Retinal pigment epithelial cell (primary cell): ENCODE results near the gene SLC38A6.
"Not testable (repeated sequence)": the region's sequence is repeated elsewhere in the genome, so short reads cannot be mapped to it uniquely, and the experiment has no call there.

Source experiments
- DNase-seq: peaks from one replicate; pipeline ENCODE4 v3.0.0-alpha.2; 2010; ENCODE audit warnings: low read depth
- H3K4me3 ChIP-seq: 2 replicates; pipeline ENCODE4 v1.5.1; 2011; ENCODE audit warnings: mild to moderate bottlenecking, low read length, control low read depth, moderate library complexity
- CTCF ChIP-seq: conservative IDR thresholded peaks from 2 replicates; pipeline ENCODE4 v1.5.1; 2011; ENCODE audit warnings: low read depth, low read length, control low read depth, inconsistent platforms

Gene SLC38A6

DNA sequence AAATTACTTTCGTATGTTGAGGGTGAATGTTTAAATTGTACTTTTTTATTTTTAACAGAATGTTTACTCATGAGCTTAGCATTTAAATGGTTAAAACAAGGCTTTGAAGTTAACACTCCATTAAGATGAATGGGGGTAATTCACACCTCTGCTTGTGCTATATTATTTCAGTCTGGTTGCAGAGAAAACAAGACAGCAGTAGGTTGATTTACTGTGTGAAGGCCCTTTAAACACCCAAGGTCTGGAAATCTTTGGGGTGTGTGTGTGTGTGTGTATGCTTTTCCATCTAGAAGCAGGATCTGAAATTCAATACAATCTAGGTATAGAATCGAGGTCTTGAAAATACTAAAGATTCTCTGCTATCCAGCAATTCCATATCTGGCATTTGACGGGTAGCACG is 83.8 kb downstream of the SLC38A6 start:
- no peak for TF ChIP-seq CTCF
- no peak overlapping the region for H3K4me3 ChIP-seq
- no peak for DNase-seq

DNA sequence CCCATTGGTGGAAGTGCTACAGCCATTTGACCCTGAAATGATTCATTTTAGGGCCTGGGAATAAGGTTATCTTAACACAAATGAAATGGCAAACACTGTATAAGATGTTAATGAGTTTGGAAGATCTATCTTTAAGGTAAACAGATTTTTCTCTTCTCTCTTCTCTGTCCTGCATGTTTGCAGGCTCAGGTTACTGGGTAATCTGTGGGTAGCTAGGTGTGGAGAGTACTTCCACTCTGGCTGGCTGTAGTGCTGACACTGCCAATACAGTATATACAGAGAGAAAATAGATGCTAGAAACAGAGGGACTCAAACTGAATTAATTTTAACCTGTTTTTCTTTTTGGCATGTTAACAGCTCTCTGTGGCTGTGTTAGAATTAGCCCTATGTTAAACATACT is 84.6 kb downstream of the SLC38A6 start:
- DNase-seq = no peak
- no peak for TF ChIP-seq CTCF
- H3K4me3 ChIP-seq = no peak overlapping the region

DNA sequence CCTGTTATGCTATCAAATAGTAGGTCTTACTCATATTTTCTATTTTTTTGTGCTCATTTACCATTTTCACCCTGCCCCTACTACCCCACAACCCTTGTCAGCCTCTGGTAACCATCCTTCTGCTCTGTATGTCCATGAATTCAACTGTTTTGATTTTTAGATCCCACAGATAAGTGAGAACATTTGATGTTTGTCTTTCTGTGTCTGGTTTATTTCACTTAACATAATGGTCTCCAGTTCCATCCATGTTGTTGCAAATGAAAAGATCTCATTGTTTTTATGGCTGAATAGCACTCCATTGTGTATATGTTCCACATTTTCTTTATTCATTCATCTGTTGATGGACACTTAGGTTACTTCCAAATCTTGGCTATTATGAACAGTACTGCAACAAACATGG is 91.4 kb downstream of the SLC38A6 start:
- not testable (repeated sequence) for H3K4me3 ChIP-seq, DNase-seq

- H3K4me3 ChIP-seq = no peak overlapping the region
- TF ChIP-seq CTCF = no peak
These were observed 93.8 kb downstream of the SLC38A6 start for GRCh38 chr14:61074852-61075251.

DNA sequence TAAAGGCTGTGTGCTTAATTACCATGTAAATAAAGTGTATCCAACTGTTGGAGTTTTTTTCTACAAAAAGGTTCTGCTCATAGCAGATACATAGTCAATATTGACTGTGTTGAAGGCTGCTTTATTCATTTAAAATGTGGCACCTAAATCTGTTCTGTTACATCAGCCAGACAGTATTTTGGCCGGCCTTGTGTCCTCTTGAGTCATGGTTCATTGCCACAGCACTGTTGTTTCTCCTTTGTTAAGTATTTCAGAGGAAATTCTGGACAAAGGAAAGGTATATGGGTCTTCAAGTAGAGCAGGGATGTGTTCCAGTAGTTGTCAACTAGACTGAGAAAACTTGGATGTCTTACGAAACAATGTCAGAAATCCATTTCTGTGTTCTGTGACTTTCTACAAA is 95.5 kb downstream of the SLC38A6 start:
- DNase-seq = no peak
- TF ChIP-seq CTCF = no peak
- no peak overlapping the region for H3K4me3 ChIP-seq

More at GRCh38 chr14:61074852-61075251, 93.8 kb downstream of the SLC38A6 start:
- no peak for DNase-seq

- no peak for DNase-seq
- H3K4me3 ChIP-seq = no peak overlapping the region
- TF ChIP-seq CTCF = no peak
These were observed 96.4 kb downstream of the SLC38A6 start for GRCh38 chr14:61077437-61077836.

DNA sequence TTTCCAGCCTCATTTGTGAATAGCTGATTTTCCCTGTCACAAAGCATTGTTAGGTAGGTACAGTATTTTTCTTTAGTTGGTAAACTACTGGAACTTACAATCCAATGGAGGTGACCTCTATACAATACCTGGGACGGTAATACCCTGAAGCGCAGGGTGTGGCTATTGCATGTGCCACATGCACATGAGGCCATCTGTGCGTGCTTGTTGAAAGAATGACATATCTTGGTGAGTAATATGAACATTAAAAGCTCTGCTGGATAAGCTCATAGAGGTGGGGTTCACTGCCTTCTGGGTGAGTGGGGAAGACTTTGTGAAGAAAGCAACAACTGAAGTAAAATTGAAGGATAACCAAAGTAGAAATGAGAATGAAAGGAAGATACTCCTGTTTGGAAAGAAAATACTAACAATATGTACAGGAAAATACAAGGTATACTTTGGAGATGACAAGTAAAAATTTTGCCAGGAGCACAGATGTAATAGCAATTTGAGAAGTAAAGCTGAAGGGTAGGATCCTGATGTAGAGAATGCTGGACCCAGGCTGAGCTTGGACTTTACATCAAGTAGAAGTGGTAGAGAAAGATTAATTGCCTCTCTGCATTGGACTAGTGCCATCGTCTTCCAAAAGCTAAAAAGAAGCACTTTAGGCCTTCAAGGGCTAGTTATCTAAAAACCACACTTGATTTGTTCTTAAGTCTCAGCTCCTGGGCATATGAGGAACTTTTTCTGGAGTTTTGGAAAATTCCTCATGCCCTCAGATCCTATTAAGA is 97.1 kb downstream of the SLC38A6 start:
- DNase-seq = no peak
- no peak for TF ChIP-seq CTCF
- H3K4me3 ChIP-seq = no peak overlapping the region
